Embryonic facial prominence (tissue), 1 donor: Measurements from ENCODE around the gene YIPF2.
A peak's percentile ranks its signal among the peaks of the same experiment; 100 is the strongest.
"Not testable (repeated sequence)": the region's sequence is repeated elsewhere in the genome, so short reads cannot be mapped to it uniquely, and the experiment has no call there.

ENCODE experiments used
- DNase-seq: peaks from one replicate; pipeline ENCODE4 v3.0.0-alpha.2; 2016; ENCODE audit errors: extremely low spot score

Gene YIPF2

GRCh38 chr19:10941649-10942048 is 13.2 kb upstream of the YIPF2 start:
- DNase-seq: not testable (repeated sequence)

GRCh38 chr19:10936661-10937084 is 8.2 kb upstream of the YIPF2 start:
- DNase-seq: peak; percentile 45

- DNase-seq: no peak
Measured at GRCh38 chr19:10935371-10936059, 7.1 kb upstream of the YIPF2 start.

GRCh38 chr19:10929402-10929794 is 959 bp upstream of the YIPF2 start:
- no peak for DNase-seq

GRCh38 chr19:10927730-10928562 is 493 bp downstream of the YIPF2 start:
- DNase-seq: no peak

GRCh38 chr19:10924597-10924996 is 3.8 kb downstream of the YIPF2 start:
- no peak for DNase-seq

- DNase-seq: no peak
Measured at GRCh38 chr19:10923260-10924112, 5.0 kb downstream of the YIPF2 start.

- no peak for DNase-seq
Measured at GRCh38 chr19:10922638-10923014, 5.8 kb downstream of the YIPF2 start.

- no peak for DNase-seq
Measured at GRCh38 chr19:10921910-10922637, 6.4 kb downstream of the YIPF2 start.

- no peak for DNase-seq
Measured at GRCh38 chr19:10921199-10921909, 7.1 kb downstream of the YIPF2 start.

GRCh38 chr19:10920781-10921180 is 7.7 kb downstream of the YIPF2 start:
- no peak for DNase-seq

- DNase-seq: no peak
Measured at GRCh38 chr19:10920288-10920655, 8.2 kb downstream of the YIPF2 start.

GRCh38 chr19:10919352-10920287 is 8.8 kb downstream of the YIPF2 start:
- no peak for DNase-seq

GRCh38 chr19:10918359-10918758 is 10.1 kb downstream of the YIPF2 start:
- DNase-seq: no peak

GRCh38 chr19:10916602-10917001 is 11.8 kb downstream of the YIPF2 start:
- DNase-seq: no peak

- no peak for DNase-seq
Measured at GRCh38 chr19:10915130-10916091, 13.0 kb downstream of the YIPF2 start.

GRCh38 chr19:10913716-10914340 is 14.6 kb downstream of the YIPF2 start:
- no peak for DNase-seq

GRCh38 chr19:10912619-10913018 is 15.8 kb downstream of the YIPF2 start:
- no peak for DNase-seq
